ENCODE data around the gene SNRNP40.

The SNRNP40 gene

GRCh38 chr1:31231802-31232201 lies 64.8 kb downstream of the SNRNP40 start:
- DNase-seq (ENCODE audit: low read depth), result no peak

GRCh38 chr1:31230378-31230777 lies 66.2 kb downstream of the SNRNP40 start:
- no peak for DNase-seq (ENCODE audit: low read depth)

- no peak for DNase-seq (ENCODE audit: low read depth)
These were observed 67.6 kb downstream of the SNRNP40 start for GRCh38 chr1:31228986-31229385.

- DNase-seq (ENCODE audit: low read depth), result no peak
These were observed 68.6 kb downstream of the SNRNP40 start for GRCh38 chr1:31227891-31228568.

GRCh38 chr1:31224068-31224467 lies 72.5 kb downstream of the SNRNP40 start:
- no peak for DNase-seq (ENCODE audit: low read depth)

- DNase-seq (ENCODE audit: low read depth), result no peak
These were observed 74.4 kb downstream of the SNRNP40 start for GRCh38 chr1:31222176-31222575.

GRCh38 chr1:31221072-31221471 lies 75.5 kb downstream of the SNRNP40 start:
- DNase-seq (ENCODE audit: low read depth), result no peak

- DNase-seq (ENCODE audit: low read depth), result no peak
These were observed 77.1 kb downstream of the SNRNP40 start for GRCh38 chr1:31219489-31219888.

- DNase-seq (ENCODE audit: low read depth), result no peak
These were observed 77.9 kb downstream of the SNRNP40 start for GRCh38 chr1:31218705-31219104.

- DNase-seq (ENCODE audit: low read depth), result no peak
These were observed 80.6 kb downstream of the SNRNP40 start for GRCh38 chr1:31216016-31216415.

- no peak for DNase-seq (ENCODE audit: low read depth)
These were observed 81.5 kb downstream of the SNRNP40 start for GRCh38 chr1:31215065-31215570.

- no peak for DNase-seq (ENCODE audit: low read depth)
These were observed 82.1 kb downstream of the SNRNP40 start for GRCh38 chr1:31214316-31215064.

Data from fibroblast of gingiva (primary cell).